PC-3 (cell line): ENCODE data around the gene EPS8L2. TPM values are rescaled to one million over a fixed set of nuclear protein-coding genes. Genes with fewer than 3 reads are reported as not detected.

Experiments
- ATAC-seq: fragments of 200-7000 bp; cut with Tn5 transposase; 2 replicates; pipeline ENCODE4 v1.9.1; 2020; ENCODE audit warnings: mild to moderate bottlenecking, moderate library complexity
- BruUV-seq: library from RNA; stranded (reverse); fragments of 400-500 nt; replicated peaks from 2 replicates; lab custom pipeline; 2021; lab: Mats Ljungman, UMichigan
- CTCF ChIA-PET: fragments of 300-600 bp; sonication (Branson Sonifier 250); formaldehyde crosslinking; loops from one replicate; lab custom pipeline; 2022; ENCODE audit warnings: antibody characterized with exemption; lab: Charles Lee
- POLR2A ChIA-PET: fragments of 300-600 bp; sonication (Branson Sonifier 250); formaldehyde crosslinking; loops from one replicate; lab custom pipeline; 2022; ENCODE audit warnings: antibody characterized with exemption; ENCODE audit not compliant: unreplicated experiment; lab: Charles Lee
- DNase-seq: peaks from one replicate; pipeline ENCODE4 v3.0.0-alpha.2; 2015
- H2AFZ ChIP-seq: fragments of 300-600 bp; sonication (generic); 2 replicates; pipeline ENCODE4 v1.6.0; 2016; ENCODE audit warnings: antibody characterized with exemption, low read length
- H3F3A ChIP-seq: fragments of 300-600 bp; sonication (generic); one replicate; pipeline ENCODE4 v1.6.0; 2017; ENCODE audit warnings: antibody characterized with exemption, low read length, control low read depth, mild to moderate bottlenecking; ENCODE audit not compliant: unreplicated experiment
- H3K27ac ChIP-seq: fragments of 300-600 bp; sonication (generic); 2 replicates; pipeline ENCODE4 v1.5.1; 2016; ENCODE audit warnings: mild to moderate bottlenecking, low read length
- H3K27me3 ChIP-seq: fragments of 300-600 bp; sonication (generic); 2 replicates; pipeline ENCODE4 v1.6.1; 2016; ENCODE audit warnings: low read length, mixed read lengths
- H3K36me3 ChIP-seq: fragments of 300-600 bp; sonication (generic); 2 replicates; pipeline ENCODE4 v1.6.1; 2016; ENCODE audit warnings: low read depth, mixed run types, low read length, mixed read lengths
- H3K4me1 ChIP-seq: fragments of 300-600 bp; sonication (generic); 2 replicates; pipeline ENCODE4 v1.5.1; 2016; ENCODE audit warnings: low read length; ENCODE audit not compliant: insufficient read depth
- H3K4me2 ChIP-seq: fragments of 300-600 bp; sonication (generic); 2 replicates; pipeline ENCODE4 v1.6.0; 2016; ENCODE audit warnings: low read length
- H3K4me3 ChIP-seq: fragments of 300-600 bp; sonication (generic); 2 replicates; pipeline ENCODE4 v1.5.1; 2016; ENCODE audit warnings: mild to moderate bottlenecking, low read length, mixed read lengths
- H3K79me2 ChIP-seq: fragments of 300-600 bp; sonication (generic); 2 replicates; pipeline ENCODE4 v1.6.1; 2017; ENCODE audit warnings: low read length, mixed read lengths
- H3K9ac ChIP-seq: fragments of 300-600 bp; sonication (generic); 2 replicates; pipeline ENCODE4 v1.6.0; 2016; ENCODE audit warnings: mild to moderate bottlenecking, low read length
- H3K9me2 ChIP-seq: fragments of 300-600 bp; sonication (generic); replicated peaks from 2 replicates; pipeline ENCODE4 v1.6.1; 2016; ENCODE audit warnings: mixed run types, low read length, mixed read lengths
- H3K9me3 ChIP-seq: fragments of 300-600 bp; sonication (generic); 2 replicates; pipeline ENCODE4 v1.6.1; 2016; ENCODE audit warnings: low read length, mixed read lengths
- H4K20me1 ChIP-seq: fragments of 300-600 bp; sonication (generic); 2 replicates; pipeline ENCODE4 v1.6.1; 2016; ENCODE audit warnings: low read length, mixed read lengths
- CTCF ChIP-seq: fragments of 300-600 bp; sonication (generic); conservative IDR thresholded peaks from 2 replicates; pipeline ENCODE4 v1.5.1; 2017; ENCODE audit warnings: antibody characterized with exemption, low read depth, mild to moderate bottlenecking, low read length
- EZH2 ChIP-seq: fragments of 300-600 bp; sonication (generic); IDR thresholded peaks from one replicate; pipeline ENCODE4 v1.6.1; 2017; ENCODE audit warnings: antibody characterized with exemption, mild to moderate bottlenecking, low read length; ENCODE audit not compliant: unreplicated experiment
- EZH2phosphoT487 ChIP-seq: fragments of 300-600 bp; sonication (generic); IDR thresholded peaks from 2 replicates; pipeline ENCODE4 v1.6.1; 2018; ENCODE audit warnings: mild to moderate bottlenecking, antibody characterized with exemption, low read length, borderline replicate concordance
- intact Hi-C: fragments of 100-400 bp; cut with micrococcal nuclease; formaldehyde crosslinking; loops from 2 replicates; pipeline ENCODE4 v1.9.0; 2023
- total RNA-seq: library from RNA; depleted of rRNA; stranded (reverse); fragments of >200 nt; gene quantifications from 2 replicates; pipeline ENCODE4 v1.2.3, GENCODE V29; 2014

The EPS8L2 gene
- total RNA-seq, 1 experiment from 2014 or later, result 127 TPM

- CTCF ChIA-PET, result no interaction called here
- no peaks in the 10 kb centered on the region for H3K4me1 ChIP-seq
- no peak overlapping the region for H3K27ac ChIP-seq
- POLR2A ChIA-PET, result no interaction called here
- H2AFZ ChIP-seq, result no peak overlapping the region
- H3K9me2 ChIP-seq, result no peaks in the 10 kb centered on the region
- intact Hi-C loops, result no loop called here
- H3K36me3 ChIP-seq, result no peaks in the 10 kb centered on the region
- no peak overlapping the region for H3K9ac ChIP-seq
- no peaks in the 10 kb centered on the region for H3K9me3 ChIP-seq
- no peak overlapping the region for H3K4me2 ChIP-seq
- no peaks in the 10 kb centered on the region for H4K20me1 ChIP-seq
- DNase-seq (no peak), ATAC-seq (no peak)
- no TSS peak for BruUV-seq
- no peak for TF ChIP-seq EZH2
- TF ChIP-seq CTCF, result no peak
- no peak for TF ChIP-seq EZH2phosphoT487
- H3K79me2 ChIP-seq, result peaks cover 5% of the 10 kb centered on the region
- H3K4me3 ChIP-seq, result no peak overlapping the region
- H3F3A ChIP-seq, result no peaks in the 10 kb centered on the region
- no peaks in the 10 kb centered on the region for H3K27me3 ChIP-seq
Measured at GRCh38 chr11:742571-743201, 36.7 kb downstream of the EPS8L2 start.

- no peak overlapping the region for H2AFZ ChIP-seq
- no peak for TF ChIP-seq EZH2
- TF ChIP-seq EZH2phosphoT487, result no peak
- TF ChIP-seq CTCF, result no peak
- H3K9me2 ChIP-seq, result no peaks in the 10 kb centered on the region
- H3K79me2 ChIP-seq, result peaks cover 33% of the 10 kb centered on the region
- DNase-seq, result no peak
- intact Hi-C loops, result no loop called here
- H3K27me3 ChIP-seq, result no peaks in the 10 kb centered on the region
- peaks cover 14% of the 10 kb centered on the region; the same call in 1 of the 2 replicates for H4K20me1 ChIP-seq
- no peaks in the 10 kb centered on the region for H3K9me3 ChIP-seq
- no peak overlapping the region for H3K4me2 ChIP-seq
- POLR2A ChIA-PET, result interaction anchor here (0.6 kb wide), 1 partner anchor 51 kb away, joined by 4 read pairs; the partner anchor contains the start of gene DEAF1
- no peak for ATAC-seq
- BruUV-seq, result no TSS peak
- H3K4me3 ChIP-seq, result no peak overlapping the region
- CTCF ChIA-PET, result interaction anchor here (0.7 kb wide), 1 partner anchor 24 kb away, joined by 6 read pairs; no protein-coding TSS in a partner anchor
- no peaks in the 10 kb centered on the region for H3K36me3 ChIP-seq
- H3K27ac ChIP-seq, result no peak overlapping the region
- no peak overlapping the region for H3K9ac ChIP-seq
- no peaks in the 10 kb centered on the region for H3F3A ChIP-seq
- peaks cover 15% of the 10 kb centered on the region for H3K4me1 ChIP-seq
Measured at GRCh38 chr11:745428-745827, 39.4 kb downstream of the EPS8L2 start.
